Activated CD8-positive, alpha-beta memory T cell treated with anti-CD3 and anti-CD28 coated beads for 4 hours (primary cell): ENCODE data around the gene MT3.

Source experiments
- DNase-seq, 2 donors: peaks; one replicate each; pipeline ENCODE4 v3.0.0-alpha.2; 2020; ENCODE audit warnings: low read depth in 2 of 2

MT3 gene

DNA sequence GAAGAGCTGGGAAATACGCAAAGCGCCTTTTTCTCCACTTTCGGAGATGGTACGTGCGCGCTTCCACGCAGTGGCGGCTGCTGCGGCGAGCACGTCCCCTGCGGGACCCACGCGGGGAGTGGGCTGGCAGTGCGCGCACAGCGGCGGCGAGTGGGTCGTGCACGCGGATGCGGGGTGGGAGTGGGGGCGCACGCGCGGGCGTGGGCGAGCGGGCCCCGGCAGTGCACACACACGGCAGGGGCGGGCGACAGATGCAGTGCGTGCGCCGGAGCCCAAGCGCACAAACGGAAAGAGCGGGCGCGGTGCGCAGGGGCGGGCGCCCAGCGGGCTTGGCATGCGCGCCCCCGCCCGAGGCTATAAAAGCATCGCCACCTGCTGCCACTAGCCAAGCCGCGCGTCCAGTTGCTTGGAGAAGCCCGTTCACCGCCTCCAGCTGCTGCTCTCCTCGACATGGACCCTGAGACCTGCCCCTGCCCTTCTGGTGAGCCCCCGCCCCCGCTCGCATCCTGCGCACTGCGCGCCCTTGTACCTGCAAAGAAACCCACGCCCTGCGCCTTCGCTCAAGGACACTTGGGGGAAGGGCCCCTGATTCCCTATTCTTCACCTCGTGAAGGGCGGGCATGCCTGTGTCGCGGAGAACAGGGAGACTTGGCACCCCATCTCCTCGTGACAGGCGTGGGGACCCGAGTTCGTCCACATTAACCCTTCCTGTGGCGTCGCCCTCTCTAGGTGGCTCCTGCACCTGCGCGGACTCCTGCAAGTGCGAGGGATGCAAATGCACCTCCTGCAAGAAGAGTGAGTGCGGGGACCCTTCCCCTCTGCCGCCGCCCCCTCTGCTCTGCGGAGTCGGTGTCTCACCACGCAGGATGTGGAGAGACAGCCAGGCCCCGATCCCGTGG lies at the start of gene MT3:
MT3 (plus strand) TSS at position 388 of the 899 bp plus-strand sequence; CDS start at position 451, 63 bp downstream.
- no peak for DNase-seq

DNA sequence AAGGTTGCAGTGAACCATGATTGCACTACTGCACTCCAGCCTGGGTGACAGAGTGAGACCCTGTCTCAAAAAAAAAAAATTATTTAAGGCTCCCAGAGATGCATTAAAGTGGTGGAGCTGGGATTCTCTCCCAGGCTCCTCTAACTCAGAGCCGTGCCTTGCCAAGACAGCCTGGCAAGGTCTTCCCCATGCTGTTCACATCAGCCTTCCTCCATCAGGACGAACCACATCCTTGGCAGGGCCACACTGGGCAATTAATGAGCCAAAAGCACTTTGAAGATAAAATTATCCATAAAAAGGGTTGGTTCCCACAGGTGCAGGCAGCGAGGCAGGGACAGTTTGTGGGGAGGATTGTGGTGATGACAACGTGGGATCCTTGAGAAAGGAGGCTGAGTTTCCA lies 49.7 kb upstream of the MT3 start:
- DNase-seq = no peak

DNA sequence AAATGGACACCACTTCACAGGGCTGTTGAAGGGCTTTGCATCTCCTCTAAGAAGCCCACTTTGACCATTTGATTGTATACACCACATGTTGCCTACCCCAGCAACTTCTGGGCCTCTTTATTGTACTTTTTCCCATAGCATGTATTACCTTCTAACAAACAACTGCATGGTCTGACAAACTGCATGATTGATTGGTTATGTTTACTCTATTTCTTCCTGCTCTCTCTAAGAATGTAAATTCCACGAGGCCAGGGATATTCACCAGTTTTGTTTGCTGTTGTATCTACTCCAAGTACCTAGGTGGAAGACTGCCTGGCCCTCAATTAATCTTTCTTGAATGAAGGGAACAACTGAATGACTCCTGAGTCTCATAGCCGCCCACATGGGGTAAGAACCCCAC lies 47.3 kb upstream of the MT3 start:
- DNase-seq = no peak

DNA sequence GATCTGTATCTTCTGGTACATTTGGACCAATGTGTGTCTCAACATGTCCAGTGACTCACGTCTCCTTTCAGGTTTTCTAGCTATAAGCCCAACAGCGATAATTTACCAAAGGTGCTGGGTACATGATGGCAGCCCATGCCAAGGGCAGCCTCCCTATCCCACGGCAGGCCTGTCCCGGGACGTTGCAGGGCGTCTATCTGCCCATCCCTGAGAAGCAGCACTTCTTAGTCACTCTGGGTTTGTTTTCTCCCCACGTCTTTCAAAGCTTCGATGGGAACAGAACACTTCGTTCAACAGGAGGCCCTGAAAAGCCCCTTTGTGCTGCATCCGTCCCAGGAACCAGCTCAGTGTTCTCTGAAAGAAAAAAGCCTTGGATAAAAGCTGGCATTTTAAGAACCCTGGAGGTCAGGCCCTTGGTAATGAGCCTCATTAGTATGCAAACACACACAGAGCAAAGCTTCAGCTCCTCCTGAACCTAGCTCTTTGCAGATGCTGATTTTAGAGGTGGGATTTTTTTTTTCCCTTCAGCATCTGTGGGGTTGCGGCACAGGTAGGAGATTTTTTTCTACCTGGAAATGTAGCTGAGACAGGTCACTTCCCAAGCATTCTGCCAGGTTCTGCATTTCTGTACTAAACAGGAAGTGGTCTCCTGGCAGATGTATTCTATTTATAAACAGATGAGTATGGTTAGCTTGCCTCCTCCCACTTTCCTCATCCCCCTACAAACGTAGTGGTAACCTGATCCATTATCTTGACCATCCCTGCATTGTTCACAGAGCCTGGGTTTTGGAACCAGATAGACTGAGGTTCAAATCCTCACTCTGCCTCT lies 42.0 kb upstream of the MT3 start:
- no peak for DNase-seq

DNA sequence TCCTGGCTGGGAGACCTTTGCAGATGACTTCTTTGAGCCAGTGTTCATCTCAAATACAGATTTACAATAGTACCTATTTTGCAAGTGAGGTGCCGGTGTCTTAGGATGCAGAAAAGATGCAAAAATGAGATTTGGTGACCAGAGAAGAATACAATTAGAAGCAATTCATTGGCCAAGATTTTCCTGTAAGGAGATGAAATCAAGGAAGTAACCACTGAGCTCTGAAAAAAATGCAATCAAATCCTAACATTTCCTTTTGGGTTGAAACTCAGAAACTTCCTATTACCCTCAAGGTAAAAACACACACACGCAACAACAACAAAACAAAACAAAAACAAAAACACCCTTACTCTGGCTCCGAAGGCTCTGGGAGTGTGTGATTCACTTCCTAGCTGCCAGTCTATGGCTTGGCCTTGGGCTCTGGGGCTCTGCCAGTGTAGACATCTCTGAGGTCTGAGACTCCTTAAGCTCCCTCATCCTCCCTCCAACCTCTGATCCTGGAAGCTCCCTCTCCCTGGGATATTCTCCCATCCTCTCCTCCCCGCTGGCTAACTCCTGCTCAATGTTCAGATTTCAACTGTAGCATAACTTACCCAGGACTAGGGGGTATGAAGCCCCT lies 41.3 kb upstream of the MT3 start:
- no peak for DNase-seq

DNA sequence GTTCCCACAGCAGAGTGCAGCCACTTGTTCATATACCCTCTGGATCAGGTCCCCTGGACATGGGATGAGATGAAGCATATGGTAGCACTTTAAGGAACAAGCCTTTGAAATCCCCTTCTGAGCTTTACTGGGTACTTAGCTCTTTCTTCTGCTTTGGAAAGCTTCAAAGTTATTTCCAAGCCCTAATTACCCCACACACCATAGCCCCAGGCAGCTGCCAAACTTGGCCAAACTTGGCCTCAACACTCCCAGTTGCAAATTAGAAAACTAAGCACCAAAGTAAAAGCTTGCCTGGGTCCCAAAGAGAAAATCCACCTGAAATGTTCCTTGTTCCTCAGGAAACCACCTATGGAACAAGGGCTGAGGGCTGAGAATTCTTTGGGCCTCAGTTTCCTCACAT lies 40.2 kb upstream of the MT3 start:
- no peak for DNase-seq

DNA sequence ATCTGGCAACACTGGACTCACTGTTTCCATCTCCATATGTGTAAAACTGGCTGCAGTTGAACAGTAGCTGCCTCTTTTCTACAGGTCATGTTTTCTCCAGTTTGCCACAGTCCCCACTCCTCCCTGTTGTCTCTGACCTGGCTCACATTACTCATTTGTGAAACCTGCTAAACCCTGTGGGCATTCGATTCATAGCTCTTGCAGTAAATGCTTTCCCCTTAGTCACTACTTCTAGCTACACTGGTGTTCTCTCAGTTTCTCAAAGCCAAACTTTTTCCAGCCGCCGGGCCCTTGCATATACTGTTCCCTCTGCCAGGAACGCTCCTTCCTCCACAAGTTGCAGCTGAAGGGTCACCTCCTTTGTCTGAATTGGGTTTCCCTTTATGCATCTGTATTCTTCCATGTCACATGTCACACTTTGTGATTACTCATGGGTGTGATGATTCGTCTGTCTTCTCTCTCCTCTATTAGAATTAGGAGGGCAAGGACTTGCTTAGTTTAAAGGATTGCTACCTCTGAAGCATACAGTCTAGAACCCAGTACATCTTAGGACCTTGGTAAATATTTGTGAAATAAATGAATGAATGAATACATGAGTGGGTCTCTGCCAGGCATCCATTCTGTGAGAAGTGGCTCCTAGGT lies 39.5 kb upstream of the MT3 start:
- no peak for DNase-seq

DNA sequence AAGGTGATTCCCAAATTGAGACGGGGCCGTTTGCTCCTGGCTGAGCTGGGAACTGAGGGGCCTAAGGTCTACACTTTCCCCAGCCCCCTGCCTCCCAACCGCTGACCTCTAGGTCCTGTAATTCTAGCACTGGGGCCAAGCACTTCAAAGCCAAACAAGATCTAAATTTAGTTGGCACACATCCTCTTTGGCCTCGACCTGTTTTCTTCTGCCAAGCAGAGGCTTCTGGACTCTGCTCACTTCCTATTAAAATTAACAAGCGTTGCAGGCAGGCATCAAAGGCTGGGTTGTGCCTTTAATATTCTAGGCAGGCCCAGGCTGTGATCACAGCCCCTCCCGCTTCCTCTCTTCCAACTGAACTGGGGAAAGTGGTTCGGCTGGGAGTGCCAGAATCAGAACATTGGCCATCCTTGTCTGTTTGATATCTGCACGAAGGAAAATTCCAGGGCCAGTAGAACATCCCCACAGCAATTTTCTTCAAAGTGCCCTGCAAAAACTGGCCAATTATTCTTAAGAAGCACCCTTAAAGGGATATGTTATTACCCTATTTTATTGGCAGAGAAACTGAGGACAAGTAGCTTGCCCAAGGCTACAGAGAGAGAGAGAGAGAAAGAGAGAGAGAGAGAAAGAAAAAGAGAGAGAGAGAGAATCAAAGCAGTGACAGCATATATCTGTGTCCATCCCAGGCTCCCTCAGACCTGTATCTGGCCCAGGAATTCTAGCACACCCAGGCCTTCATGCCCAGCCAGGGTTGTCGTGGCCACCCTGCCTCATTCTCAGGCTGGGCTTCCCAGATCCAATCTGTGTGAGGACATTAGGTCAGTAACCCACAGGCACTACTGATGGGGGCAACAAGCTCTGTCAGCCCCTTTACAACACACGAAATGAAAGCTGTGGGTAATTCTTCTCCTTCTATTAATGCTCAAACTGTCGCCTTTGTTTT lies 37.3 kb upstream of the MT3 start:
- no peak for DNase-seq

DNA sequence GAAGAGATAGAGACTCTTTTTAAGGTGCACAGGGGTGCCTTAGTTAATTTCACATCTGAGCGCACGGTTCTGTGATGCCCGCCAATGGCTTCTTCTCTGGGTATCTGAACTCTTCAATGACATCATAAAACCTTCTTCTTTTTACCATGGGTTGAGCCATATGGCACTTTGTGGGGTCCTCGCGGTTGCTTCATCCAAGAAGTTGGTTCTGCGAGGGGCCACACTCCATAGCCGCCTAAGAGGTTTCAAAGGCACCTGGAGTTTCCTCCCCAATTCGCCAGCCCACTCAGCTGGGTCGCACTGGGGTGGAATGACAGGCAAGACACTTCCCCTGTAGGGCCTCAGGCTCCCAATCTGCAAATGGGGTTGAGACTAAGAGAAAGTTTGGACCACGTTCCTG lies 34.9 kb upstream of the MT3 start:
- DNase-seq = no peak

DNA sequence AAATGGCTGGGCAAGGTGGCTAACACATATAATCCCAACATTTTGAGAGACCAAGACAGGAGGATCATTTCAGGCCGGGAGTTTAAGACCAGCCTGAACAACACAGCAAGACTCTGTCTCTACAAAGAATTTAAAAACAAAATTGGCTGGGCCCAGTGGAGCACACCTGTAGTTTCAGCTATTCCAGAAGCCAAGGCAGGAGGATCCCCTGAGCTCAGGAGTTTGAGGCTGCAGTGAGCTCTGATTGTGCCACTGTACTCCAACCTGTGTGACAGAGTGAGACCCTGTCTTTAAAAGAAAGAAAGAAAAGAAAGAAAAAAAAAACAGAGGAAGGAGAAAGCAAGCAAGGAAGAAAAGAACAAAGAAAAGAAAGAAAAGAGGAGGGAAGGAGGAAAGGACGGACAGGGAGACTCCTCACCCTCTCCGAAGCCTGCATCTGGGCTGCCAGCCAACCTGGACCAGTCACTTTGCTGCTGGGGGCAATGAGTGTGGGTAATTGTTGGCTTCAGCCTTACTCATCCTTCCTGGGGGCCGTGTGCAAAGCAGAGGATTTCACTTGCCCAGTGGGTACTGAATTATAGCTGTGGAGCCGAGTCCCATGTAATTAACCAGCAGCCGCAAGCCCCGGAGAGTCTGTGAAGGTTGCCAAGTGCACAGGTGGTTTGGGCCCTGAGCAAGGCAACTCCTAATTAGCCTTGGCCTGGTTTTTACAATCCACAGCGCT lies 31.1 kb upstream of the MT3 start:
- no peak for DNase-seq

DNA sequence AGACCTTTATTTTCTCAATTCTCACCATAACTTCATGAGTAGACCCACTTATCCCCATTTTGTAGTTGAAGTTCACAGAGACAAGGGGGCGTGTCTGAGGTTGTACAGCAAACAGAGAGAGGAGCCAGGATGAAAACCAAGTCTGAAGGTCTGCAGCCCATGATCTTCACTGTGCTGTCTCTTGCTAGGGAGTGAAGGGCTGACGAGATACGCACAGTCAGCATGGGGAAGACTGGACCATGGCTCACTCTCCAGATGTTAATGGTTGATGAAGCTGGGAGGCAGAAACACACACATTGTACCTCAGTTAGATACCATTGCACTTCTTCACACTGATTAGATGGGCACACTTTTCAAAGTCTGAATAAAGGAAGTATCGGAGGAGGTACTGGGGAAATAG lies 30.2 kb upstream of the MT3 start:
- no peak for DNase-seq

DNA sequence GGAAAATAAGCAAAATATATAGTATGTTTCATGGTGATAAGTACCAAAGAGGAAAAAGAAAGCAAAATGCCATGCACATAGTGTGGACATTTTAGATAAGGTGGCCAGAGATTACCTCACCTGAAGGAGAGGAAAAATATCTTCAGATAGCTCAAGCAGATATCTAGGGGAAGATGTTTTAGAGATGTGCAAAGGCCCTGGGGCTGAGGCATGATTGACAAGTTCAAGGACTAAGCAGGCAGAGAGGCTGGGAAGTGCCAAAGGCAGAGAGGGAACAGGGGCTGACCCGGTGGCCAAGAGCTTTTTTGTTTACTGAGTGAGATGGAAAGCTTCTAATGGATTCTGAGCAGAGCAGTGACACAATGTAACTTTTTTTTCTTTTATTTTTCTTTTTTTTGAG lies 28.9 kb upstream of the MT3 start:
- no peak for DNase-seq

DNA sequence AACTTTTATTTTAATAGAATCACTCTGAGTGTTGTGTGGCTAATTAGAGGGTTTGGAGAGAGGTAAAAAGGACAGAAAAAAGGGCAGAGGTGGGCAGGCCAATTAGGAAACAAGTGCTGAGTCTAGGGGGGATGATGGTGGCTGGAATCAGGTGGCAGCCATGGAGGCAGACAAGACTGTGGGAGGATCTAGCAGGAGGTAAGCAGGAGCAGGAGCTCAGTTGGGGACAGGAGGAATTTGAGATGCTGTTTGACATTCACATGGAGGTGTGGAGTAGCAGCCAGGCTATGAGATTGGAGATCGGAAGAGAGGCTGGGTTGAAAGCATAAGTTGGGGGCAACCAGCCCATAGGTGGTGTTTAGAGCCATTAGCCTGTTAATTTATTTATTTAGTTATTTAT lies 28.2 kb upstream of the MT3 start:
- DNase-seq = no peak

DNA sequence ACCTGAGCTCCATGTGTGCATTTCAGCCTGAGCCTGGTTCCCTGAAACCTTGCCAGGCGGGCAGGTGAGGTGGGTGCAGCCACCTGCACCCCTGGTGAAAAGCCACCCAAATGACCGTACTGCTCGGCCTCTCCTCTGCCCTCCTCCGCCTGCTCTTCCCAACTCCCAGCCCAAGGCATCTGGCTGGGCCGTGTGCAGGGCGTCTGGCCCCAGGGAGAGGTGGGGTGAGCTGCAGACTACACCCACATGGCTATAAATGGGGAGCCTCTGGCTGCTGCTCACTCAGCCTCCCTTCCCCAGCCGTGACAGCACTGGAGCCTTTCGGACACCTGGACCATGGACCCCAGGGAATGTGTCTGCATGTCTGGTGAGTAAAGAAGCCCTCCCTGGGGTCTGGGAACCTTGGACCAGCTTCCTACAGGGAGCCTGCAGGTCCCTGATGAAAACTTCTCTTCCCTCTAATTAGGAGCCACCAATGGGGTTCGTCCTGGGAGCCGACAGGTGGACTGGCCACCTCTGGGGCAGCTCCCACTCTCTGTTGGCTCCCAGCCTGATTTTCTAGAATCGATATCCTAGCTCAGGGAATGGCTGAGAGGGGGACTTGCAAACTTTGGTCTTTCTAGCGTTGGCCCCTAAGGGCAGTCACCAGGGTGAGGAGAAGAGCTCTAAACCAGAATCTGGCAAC lies 24.4 kb upstream of the MT3 start, which contains the start of gene MT4:
MT4 (plus strand) TSS at position 281 of the 685 bp plus-strand sequence; CDS start at position 337, 56 bp downstream.
- DNase-seq = no peak

DNA sequence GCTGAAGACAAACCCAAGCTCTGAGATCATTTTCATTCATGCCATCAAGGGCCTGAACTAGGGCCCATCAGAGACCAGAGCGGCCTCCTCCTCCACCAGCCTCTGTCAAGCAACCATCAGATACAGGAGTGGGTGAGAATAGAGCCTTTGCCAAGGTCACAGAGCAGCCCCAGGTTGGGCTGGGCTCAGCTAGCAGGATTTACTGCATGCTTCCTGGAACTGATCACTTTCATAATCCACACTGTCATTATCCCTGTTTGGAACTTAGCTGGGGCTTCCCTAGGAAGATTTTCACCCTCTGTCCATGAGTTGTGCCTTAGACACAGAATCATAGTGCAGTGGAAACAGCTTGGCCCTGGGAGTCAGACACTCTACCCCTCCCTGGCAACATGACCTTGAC lies 19.4 kb upstream of the MT3 start:
- no peak for DNase-seq

DNA sequence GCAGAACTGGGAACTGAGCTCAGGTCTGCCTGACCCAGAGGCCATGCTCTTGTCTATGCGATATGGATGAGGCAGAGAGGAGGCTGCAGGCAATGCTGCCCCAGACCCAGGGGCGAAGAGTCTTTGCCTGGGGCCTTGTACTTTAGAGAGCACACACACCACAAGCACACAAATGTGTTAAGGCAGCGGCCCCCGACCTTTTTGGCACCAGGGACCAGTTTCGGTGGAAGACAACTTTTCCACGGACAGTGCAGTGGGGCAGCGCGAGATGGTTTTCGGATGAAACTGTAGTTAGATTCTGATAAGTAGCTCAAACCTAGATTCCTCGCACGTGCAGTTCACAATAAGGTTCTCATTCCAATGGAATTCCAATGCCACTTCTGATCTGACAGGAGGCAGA lies 17.8 kb upstream of the MT3 start:
- DNase-seq = no peak

DNA sequence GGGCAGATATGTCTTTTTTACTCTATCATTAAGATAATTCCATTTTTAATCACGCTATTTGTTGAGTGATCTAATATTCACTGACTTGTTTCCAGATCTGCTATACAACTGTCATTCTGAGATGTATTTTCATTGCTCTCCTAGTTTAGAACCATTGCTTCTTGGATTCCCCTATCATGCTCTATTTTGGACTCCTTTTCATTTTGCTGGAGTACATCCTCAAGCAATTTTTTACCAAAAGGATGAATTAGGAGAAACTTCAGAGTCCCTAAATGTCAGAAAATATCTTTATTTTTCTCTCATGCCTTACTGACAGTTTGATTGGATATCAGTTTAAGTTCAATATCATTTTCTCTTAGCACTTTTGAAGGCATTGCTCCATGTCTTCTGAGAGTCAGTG lies 14.7 kb upstream of the MT3 start:
- no peak for DNase-seq

DNA sequence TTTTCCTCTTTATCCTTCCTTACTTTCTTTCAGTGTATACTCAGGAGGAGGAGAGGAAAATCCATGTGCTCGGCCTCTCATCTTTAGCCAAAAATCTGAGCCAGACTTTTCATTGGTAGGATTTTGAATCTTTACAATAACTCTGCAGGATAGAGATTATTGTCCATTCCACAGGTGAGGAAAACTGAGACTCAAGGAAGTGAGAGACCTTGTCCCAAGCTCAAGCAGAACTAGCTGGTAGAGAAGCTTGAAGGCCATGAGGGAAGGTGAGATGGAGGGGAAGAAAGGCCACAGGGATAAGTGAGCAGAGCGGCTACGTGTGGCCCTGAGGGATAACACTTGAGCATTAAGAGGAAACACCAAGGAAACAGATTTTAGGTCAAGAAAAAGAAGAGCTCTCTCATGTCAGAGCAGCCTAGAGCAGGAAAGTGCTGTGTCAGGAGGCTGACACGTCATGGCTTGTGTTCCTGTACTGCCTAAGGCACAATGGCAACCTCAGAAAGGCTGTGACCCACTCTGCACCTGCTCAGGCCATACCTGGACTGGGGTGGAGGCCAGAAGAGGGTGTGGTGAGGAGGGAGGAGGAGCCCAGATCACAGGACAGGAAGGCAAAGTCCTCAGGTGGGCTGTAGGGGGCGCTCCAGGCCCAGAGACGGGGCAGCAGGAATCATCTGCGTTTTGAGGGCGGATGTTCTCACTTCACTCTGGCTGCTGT lies 12.6 kb upstream of the MT3 start:
- peak; percentile 50 to 73 for DNase-seq

DNA sequence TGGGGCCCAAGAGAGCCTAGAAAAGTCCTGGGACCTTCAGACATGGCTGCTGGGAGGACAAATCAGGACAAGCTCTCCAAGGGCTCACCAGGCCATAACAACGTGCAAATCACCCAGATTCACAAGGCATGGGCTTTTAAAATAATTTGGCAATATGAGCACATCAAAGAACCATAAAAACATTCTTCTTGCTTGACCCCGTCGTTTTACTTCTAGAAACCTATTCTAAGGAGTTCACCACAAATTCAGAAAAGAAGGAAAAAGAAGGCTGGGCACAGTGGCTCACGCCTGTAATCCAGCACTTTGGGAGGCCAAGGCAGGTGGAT lies 12.1 kb upstream of the MT3 start:
- DNase-seq = no peak
